ENCODE results near the gene HMCN1.

HMCN1 gene

DNA sequence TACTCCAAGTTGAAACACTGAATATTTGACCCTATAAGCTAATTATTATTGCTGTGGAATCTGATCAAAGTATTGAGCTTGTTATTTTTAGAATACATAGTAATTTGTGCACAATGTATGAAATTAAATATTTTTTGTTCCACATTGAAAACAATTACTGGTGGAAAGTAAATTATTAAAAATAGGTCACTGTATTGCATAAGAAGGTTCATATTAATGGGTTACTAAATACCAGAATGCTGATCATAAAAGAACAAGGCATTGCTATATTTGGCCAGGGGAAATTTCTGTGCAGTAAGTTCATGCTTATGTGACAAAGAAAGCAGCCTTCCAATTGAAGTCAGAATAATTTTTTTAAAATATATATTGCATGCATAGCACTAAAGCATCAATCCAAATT is 481.4 kb downstream of the HMCN1 start:
- in situ Hi-C loops (cut with MboI; ENCODE audit: low sequenced_read_pairs) = no loop called here

DNA sequence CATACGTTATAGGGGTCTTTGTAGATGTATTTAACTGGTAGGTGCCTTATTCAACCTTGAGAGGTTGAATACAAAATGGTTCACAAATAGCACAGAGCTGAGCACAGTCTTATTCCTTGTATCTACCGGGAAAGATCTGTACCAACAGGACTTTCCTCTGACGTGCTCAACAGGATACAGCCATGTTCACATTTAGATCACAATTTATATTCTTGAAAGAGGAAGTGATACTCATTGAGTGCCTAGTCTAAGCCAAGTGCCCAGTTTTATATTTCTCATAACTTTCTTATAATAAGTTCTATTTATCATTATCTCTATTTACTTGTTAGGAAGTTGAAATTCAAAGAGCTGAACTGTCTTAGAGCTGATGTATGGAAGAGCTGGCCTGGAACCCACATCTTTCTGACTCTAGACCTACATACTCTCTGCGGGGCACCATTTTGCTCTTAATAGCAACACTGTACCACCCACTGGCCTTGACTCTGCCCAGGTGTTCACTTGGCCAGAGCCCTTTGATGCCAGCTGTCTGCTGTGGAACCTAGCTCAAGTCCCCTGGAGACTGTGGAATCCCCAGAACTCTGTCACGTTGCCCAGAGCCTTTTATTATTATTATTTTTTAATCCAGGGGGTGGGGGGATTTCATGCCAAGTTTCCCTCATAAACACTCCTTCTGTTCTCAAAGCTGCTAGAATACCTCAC is 484.6 kb downstream of the HMCN1 start:
- in situ Hi-C loops (cut with MboI; ENCODE audit: low sequenced_read_pairs) = no loop called here

DNA sequence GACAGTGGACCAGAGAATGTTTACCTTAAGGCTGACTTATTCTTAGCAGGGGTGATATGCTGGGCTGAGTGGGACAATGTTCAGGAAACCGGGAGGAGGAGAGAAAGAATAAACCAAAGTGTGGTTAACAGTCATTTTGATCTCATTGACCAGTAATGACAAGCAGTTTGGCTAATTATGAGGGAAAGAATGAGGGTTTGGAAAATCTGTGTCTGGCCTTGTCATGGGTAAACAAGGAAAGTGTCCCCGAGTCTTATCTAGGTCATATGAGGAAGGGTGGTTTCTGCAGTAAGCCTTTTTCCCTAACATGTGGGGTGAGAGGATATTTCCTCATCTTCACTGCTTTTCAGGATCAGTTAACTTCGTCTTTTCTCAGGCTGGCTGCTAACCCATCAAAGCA is 485.9 kb downstream of the HMCN1 start:
- in situ Hi-C loops (cut with MboI; ENCODE audit: low sequenced_read_pairs) = no loop called here

DNA sequence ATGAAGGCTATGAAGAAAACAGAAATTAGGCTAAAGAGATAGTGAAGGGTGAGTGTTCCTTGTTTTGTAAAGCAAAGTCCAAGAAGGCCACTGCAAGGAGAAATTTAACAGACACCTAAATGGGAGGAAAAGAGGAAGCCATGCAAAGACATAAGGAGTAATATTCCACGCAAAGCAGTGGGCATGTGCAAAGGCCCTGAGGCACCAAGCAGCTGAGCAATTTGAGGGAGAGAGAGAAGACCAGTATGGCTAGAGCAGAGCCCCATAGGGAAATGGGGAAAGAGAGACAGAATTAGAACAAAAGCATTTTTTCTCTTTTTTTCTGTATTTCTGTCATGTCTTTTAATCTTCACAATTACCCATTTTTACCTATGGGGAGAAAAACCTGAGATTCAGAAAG is 486.7 kb downstream of the HMCN1 start:
- in situ Hi-C loops (cut with MboI; ENCODE audit: low sequenced_read_pairs) = no loop called here

DNA sequence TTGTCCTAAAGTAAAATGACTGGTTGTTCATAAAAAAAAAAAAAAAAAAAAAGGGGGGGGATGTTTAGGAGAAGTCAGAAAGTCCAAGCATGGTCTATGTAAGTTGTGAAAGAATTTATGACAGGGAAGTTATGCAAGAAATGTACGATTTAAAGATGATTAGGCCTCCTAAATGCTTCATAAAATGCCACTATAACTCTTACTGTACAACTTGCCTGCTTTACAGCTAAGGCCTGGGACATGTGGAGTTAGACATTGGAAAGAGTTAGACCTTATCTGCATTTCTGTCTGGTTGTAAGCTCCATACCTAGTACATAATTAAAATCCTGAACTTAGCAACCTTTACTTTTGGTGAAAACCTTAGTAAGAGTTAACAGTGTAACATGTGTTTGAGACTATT is 490.9 kb downstream of the HMCN1 start:
- in situ Hi-C loops (cut with MboI; ENCODE audit: low sequenced_read_pairs) = no loop called here

DNA sequence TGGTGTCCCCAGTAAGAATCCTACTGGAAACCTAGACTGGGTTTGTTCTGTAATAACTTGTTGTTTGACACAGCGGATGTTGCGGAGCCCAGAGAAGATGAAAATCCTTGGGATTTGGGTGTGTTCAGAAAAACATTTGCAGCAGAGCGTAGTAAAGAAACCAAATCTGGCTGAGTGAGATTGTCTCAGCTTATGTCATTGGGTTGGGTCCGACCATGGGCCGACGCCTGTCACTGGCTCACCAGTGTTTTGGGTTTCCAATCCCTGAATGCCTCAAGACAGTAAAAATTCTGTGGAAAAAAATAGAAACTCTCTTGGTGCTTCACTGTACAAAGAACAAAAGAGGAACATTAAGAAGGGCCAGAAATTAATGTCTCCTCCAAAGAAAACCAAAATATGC is 494.6 kb downstream of the HMCN1 start:
- in situ Hi-C loops (cut with MboI; ENCODE audit: low sequenced_read_pairs) = no loop called here

DNA sequence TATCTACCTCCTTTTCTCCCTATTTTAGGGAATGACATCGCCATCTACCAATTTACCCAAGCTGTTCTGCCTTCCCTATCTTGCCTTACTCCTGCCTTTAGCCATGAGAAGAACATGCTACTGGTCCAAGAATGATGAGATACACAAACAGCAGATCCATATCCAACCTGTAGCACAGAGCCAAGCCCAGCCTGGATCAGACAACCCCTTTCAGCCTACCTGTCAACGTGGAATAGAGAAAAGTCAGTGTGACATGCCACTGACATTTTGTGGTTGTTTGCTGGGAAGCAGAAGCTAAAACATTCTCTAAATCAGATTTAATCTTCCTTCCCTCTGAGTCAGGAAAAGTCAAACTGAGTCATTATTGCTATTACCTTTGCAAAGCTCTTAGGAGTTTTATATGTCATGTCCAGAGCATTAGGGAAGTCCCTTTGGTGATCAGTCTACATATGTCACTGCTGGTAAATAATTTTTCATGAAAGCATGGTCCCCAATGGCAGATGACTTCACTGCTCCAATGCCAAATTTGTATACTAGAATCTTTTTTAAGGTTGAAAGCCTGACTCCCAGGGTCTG is 497.8 kb downstream of the HMCN1 start:
- in situ Hi-C loops (cut with MboI; ENCODE audit: low sequenced_read_pairs) = no loop called here

DNA sequence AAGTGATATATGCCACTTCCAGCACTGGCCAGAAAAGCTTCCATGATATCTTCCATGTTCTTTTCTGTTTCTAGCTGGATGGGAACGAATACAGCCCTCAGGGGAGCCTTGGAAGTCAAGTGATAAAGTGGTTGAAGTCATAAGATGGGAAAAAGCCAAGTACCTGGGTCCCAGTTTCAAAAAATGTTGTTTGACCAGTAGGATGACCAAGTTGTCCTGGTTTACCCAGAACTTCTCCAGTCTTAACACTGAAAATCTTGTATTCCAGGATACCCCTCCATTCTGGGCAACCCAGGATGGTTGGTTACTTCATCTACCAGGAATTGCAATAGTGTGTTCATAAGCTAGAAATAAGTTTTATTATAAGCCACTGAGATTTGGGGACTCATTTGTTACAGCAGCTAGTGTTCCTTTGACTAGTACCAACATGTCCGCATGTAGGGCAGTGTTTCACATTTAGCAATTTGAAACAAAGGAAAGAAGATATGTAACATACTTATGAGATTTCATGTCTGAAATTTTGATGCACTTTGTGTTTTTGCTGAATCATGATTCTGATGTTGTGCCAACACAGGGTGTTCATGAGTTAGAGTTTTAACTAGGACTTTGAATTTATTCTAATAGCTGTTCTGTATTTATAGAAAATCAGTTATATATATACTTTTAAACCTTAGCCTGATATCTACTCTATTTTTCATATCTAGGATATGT is 500.9 kb downstream of the HMCN1 start:
- in situ Hi-C loops (cut with MboI; ENCODE audit: low sequenced_read_pairs) = no loop called here

DNA sequence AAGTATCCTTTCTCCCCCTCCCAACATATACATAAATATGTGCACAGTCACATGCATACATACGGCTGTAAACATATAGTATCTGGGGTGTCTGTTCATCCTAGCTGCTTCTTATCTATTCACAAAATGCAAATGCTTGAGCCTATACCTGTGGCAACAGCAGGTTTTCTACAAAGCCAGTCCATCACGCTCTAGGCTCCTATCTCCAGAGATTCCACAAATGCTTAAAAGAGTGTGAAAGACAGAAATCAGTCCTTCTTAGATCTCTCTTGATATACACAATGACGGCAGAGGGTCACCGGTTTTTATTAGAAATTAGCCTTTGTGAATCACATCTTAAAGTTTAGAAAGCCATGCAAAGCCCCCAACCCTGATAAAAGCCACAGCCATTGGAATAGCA is 501.5 kb downstream of the HMCN1 start:
- in situ Hi-C loops (cut with MboI; ENCODE audit: low sequenced_read_pairs) = no loop called here

DNA sequence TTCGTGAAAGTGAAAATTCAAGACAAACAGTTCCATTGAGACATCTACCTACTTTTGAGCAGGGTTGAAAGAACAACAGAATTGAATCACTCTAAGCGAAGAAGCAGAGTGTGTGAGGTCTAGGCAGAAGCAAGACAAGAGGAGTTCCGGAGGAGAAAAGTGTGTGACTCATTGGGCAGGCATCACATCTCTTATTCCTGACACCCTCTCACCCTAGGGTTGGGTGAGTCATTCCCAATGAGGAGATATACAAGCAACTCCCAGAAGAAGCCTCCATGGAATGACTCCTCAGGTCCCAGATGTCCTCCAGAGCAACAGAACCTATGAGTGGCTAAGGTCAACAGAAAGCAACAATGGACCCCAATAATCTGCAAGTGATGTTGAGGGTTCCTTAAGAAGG is 502.7 kb downstream of the HMCN1 start:
- in situ Hi-C loops (cut with MboI; ENCODE audit: low sequenced_read_pairs) = no loop called here

DNA sequence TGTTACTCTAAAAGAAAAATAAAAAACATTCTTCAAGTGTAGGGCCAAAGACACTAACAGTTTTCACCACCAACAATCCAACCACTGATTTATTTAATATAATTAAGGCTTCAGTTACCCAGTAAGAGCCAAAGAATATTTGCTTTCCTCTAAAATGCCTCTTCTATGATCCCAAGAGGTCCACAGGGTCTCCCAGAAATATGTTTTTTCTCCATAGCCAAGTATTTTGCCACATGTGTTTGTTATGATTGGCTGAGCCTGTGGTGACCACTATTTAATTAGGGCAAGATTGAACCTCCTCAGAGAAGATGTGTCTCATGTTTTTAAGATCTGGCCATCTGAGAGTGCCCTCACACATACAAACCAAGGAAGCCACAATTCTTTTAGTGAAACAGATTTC is 505.0 kb downstream of the HMCN1 start:
- in situ Hi-C loops (cut with MboI; ENCODE audit: low sequenced_read_pairs) = no loop called here

DNA sequence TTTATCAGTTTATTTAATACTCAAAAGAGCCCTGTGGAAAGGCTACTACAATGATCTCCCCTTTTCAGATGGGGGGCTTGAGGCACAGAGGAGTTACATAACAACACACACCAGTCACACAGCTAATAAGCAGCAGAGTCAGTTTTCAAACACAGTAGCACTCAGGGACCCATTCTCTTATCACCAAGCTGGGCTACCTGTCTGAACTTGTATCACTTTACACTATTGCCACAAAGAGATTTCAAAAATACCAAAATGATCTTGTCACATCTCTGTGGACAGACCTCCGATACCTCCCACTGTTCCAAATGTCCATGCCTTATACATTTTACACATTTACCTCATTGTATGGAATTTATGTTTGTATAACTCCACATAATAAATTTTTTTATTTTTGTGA is 506.2 kb downstream of the HMCN1 start:
- in situ Hi-C loops (cut with MboI; ENCODE audit: low sequenced_read_pairs) = no loop called here
